Choroid plexus epithelial cell (primary cell): ENCODE results near the gene TRIL.

Experiments used
- DNase-seq: peaks from one replicate; pipeline ENCODE4 v3.0.0-alpha.2; 2010; ENCODE audit warnings: low read depth
- H3K4me3 ChIP-seq: 2 replicates; pipeline ENCODE4 v1.5.1; 2011; ENCODE audit warnings: low read depth, mild to moderate bottlenecking, control low read depth, low read length, moderate library complexity
- CTCF ChIP-seq: conservative IDR thresholded peaks from 2 replicates; pipeline ENCODE4 v1.5.1; 2011; ENCODE audit warnings: low read depth, mild to moderate bottlenecking, control low read depth, inconsistent platforms, low read length, moderate library complexity

The TRIL gene

GRCh38 chr7:28958235-28958979, at the start of gene TRIL:
TSS of gene TRIL (minus strand) at chr7:28958330. CDS start at chr7:28958046, 284 bp downstream.
- peak; percentile 69 for DNase-seq
- H3K4me3 ChIP-seq, result peak within 1 kb of the TSS; percentile 45
- TF ChIP-seq CTCF, result no peak

GRCh38 chr7:29007127-29007526, 49.0 kb upstream of the TRIL start:
- no peak for TF ChIP-seq CTCF
- no peak for DNase-seq
- no peak overlapping the region for H3K4me3 ChIP-seq

GRCh38 chr7:29005829-29006228, 47.7 kb upstream of the TRIL start:
- TF ChIP-seq CTCF, result no peak
- H3K4me3 ChIP-seq, result no peak overlapping the region
- DNase-seq, result peak; percentile 61

- DNase-seq, result no peak
- no peak for TF ChIP-seq CTCF
- H3K4me3 ChIP-seq, result no peak overlapping the region
Observed at GRCh38 chr7:29005406-29005805, 47.3 kb upstream of the TRIL start.

GRCh38 chr7:29003703-29004102, 45.6 kb upstream of the TRIL start:
- no peak overlapping the region for H3K4me3 ChIP-seq
- TF ChIP-seq CTCF, result no peak
- DNase-seq, result no peak

GRCh38 chr7:29000717-29001076, 42.6 kb upstream of the TRIL start:
- H3K4me3 ChIP-seq, result no peak overlapping the region
- no peak for DNase-seq

More at GRCh38 chr7:29000717-29001076, 42.6 kb upstream of the TRIL start:
- TF ChIP-seq CTCF, result no peak
